PC-9 (cell line): ENCODE data around the gene HSD17B8.

Experiments
- EZH2 ChIP-seq: fragments of 200-600 bp; sonication (generic); IDR thresholded peaks from 2 replicates; pipeline ENCODE4 v1.8.0; 2017; ENCODE audit warnings: antibody characterized with exemption, low read depth
- TF ChIP-seq, protein P1 (sequence below): fragments of 200-600 bp; sonication (generic); conservative IDR thresholded peaks from 2 replicates; pipeline ENCODE4 v1.6.1; 2017; ENCODE audit warnings: mixed run types, antibody characterized with exemption, mild to moderate bottlenecking, moderate library complexity

DNA sequence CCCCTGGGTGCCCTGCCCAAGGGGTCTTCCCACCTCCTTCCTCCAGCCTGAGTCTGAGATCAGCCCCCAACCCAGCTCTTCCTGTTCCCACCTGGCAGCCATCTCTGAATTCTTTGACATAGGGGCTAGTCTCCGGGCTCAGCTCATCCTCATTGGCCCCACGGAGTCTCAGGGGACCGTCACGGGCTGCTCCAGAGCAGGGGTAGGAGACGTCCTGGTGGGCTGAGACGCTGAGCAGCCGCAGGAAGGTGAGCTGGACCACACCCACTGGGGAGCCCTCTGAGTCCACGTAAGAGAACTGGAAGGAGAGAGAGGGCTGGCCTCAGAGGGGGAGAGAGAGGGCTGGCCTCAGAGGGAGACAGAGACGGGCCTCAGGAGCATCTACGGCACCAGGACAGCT, 40.3 kb upstream of the HSD17B8 start:
- TF ChIP-seq, protein P1, sequence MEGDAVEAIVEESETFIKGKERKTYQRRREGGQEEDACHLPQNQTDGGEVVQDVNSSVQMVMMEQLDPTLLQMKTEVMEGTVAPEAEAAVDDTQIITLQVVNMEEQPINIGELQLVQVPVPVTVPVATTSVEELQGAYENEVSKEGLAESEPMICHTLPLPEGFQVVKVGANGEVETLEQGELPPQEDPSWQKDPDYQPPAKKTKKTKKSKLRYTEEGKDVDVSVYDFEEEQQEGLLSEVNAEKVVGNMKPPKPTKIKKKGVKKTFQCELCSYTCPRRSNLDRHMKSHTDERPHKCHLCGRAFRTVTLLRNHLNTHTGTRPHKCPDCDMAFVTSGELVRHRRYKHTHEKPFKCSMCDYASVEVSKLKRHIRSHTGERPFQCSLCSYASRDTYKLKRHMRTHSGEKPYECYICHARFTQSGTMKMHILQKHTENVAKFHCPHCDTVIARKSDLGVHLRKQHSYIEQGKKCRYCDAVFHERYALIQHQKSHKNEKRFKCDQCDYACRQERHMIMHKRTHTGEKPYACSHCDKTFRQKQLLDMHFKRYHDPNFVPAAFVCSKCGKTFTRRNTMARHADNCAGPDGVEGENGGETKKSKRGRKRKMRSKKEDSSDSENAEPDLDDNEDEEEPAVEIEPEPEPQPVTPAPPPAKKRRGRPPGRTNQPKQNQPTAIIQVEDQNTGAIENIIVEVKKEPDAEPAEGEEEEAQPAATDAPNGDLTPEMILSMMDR: no peak
- no peak for TF ChIP-seq EZH2
